A549 (cell line): ENCODE data around the gene TRAPPC11. TPM values are rescaled to one million over a fixed set of nuclear protein-coding genes. Genes with fewer than 3 reads are reported as not detected.

ENCODE experiments used
- ATAC-seq, 2 experiments: fragments of 200-7000 bp in 1 of 2; fragments of >200 bp in 1 of 2; cut with Nextera tagmentation in 1 of 2; cut with Tn5 transposase in 1 of 2; 3 replicates each; pipeline versions ENCODE4 v1.8.0 to v1.9.1; 2018 to 2020; ENCODE audit warnings: mild to moderate bottlenecking in 1 of 2, moderate library complexity in 1 of 2
- CTCF ChIA-PET: fragments of 300-600 bp; sonication (Branson Sonifier 250); formaldehyde crosslinking; extraction: SDS; loops from one replicate; lab custom pipeline; 2021; ENCODE audit warnings: antibody characterized with exemption, inconsistent platforms; lab: Yijun Ruan, JAX
- POLR2A ChIA-PET: fragments of 350-600 bp; formaldehyde crosslinking; extraction: SDS; loops from one replicate; lab custom pipeline; 2021; ENCODE audit warnings: antibody characterized with exemption, inconsistent platforms; lab: Yijun Ruan, JAX
- DNase-seq, 2 experiments: peaks; one replicate each; pipeline versions ENCODE4 v3.0.0 to v3.0.0-alpha.2; 2011 to 2016; ENCODE audit warnings: low read depth in 1 of 2, low spot score in 1 of 2
- FAIRE-seq: peaks from 2 replicates; lab custom pipeline; 2011; peaks lifted over from hg19 to GRCh38; lab: Jason Lieb, UNC
- H3K27ac ChIP-seq, 2 experiments: fragments of >200 bp; sonication (Bioruptor Twin); formaldehyde crosslinking; 3 replicates each; pipeline ENCODE4 v1.5.1; 2016 to 2017
- H3K4me1 ChIP-seq: fragments of >200 bp; sonication (Bioruptor Twin); formaldehyde crosslinking; 3 replicates; pipeline ENCODE4 v1.6.1; 2016
- H3K4me2 ChIP-seq: fragments of >200 bp; sonication (Bioruptor Twin); formaldehyde crosslinking; 3 replicates; pipeline ENCODE4 v1.6.1; 2016
- H3K4me3 ChIP-seq: fragments of >200 bp; sonication (Bioruptor Twin); formaldehyde crosslinking; 3 replicates; pipeline ENCODE4 v1.5.1; 2016
- H3K9me3 ChIP-seq: fragments of >200 bp; sonication (Bioruptor Twin); formaldehyde crosslinking; 3 replicates; pipeline ENCODE4 v1.6.1; 2016
- CHD2 ChIP-seq: fragments of 150-350 bp; IDR thresholded peaks from 2 replicates; pipeline ENCODE4 v1.6.1; 2014; ENCODE audit warnings: low read length; ENCODE audit not compliant: partially characterized antibody
- EHF ChIP-seq: fragments of 250-450 bp; sonication (Bioruptor Pico); IDR thresholded peaks from 2 replicates; pipeline ENCODE4 v1.5.0; 2020; ENCODE audit warnings: mild to moderate bottlenecking
- FOSB ChIP-seq: fragments of 250-450 bp; sonication (Bioruptor Pico); IDR thresholded peaks from 2 replicates; pipeline ENCODE4 v1.5.0; 2020; ENCODE audit warnings: mild to moderate bottlenecking, moderate library complexity
- FOSL2 ChIP-seq, 2 experiments: fragments of 450-650 bp in 1 of 2; fragments of >200 bp in 1 of 2; sonication (Bioruptor Twin) in 1 of 2; formaldehyde crosslinking; IDR thresholded peaks; 2 replicates each; pipeline versions ENCODE4 v1.5.0 to v1.6.1; 2016 to 2020; ENCODE audit warnings: mild to moderate bottlenecking in 1 of 2, moderate library complexity in 1 of 2
- GATA3 ChIP-seq: IDR thresholded peaks from 2 replicates; pipeline ENCODE4 v1.6.1; 2012; ENCODE audit warnings: borderline replicate concordance
- HOXA7 ChIP-seq: fragments of 250-450 bp; sonication (Bioruptor Pico); IDR thresholded peaks from 2 replicates; pipeline ENCODE4 v1.5.0; 2020; ENCODE audit warnings: mild to moderate bottlenecking, moderate library complexity
- HOXB5 ChIP-seq: fragments of 250-450 bp; sonication (Bioruptor Pico); IDR thresholded peaks from 2 replicates; pipeline ENCODE4 v1.5.0; 2020; ENCODE audit warnings: mild to moderate bottlenecking, moderate library complexity
- JUN ChIP-seq, 2 experiments: fragments of >200 bp; sonication (Bioruptor Twin); formaldehyde crosslinking; IDR thresholded peaks; 2 replicates in 1 of 2; 3 replicates in 1 of 2; pipeline ENCODE4 v1.6.1; 2016 to 2017
- JUNB ChIP-seq: fragments of >200 bp; sonication (Bioruptor Twin); formaldehyde crosslinking; IDR thresholded peaks from 2 replicates; pipeline ENCODE4 v1.6.1; 2016
- MAFK ChIP-seq: fragments of 450-650 bp; IDR thresholded peaks from 2 replicates; pipeline ENCODE4 v1.6.1; 2014; ENCODE audit not compliant: partially characterized antibody
- MAZ ChIP-seq: fragments of 150-350 bp; IDR thresholded peaks from 2 replicates; pipeline ENCODE4 v1.6.1; 2014; ENCODE audit warnings: antibody characterized with exemption, low read depth, low read length, borderline replicate concordance
- NPAS2 ChIP-seq: fragments of 250-450 bp; sonication (Bioruptor Pico); IDR thresholded peaks from 2 replicates; pipeline ENCODE4 v1.8.0; 2022; ENCODE audit warnings: mild to moderate bottlenecking, moderate library complexity, borderline replicate concordance
- POLR2A ChIP-seq: IDR thresholded peaks from 2 replicates; pipeline ENCODE4 v1.6.1; 2012; ENCODE audit warnings: mild to moderate bottlenecking, low read length
- POLR2AphosphoS2 ChIP-seq: conservative IDR thresholded peaks from 2 replicates; pipeline ENCODE4 v1.6.1; 2012; ENCODE audit warnings: low read length, improper control_type of control experiment, inconsistent platforms
- RARB ChIP-seq: fragments of 250-450 bp; sonication (Bioruptor Pico); IDR thresholded peaks from 2 replicates; pipeline ENCODE4 v1.8.0; 2021; ENCODE audit warnings: mild to moderate bottlenecking, moderate library complexity
- TFCP2L1 ChIP-seq: fragments of 250-450 bp; sonication (Bioruptor Pico); IDR thresholded peaks from 2 replicates; pipeline ENCODE4 v1.5.0; 2021; ENCODE audit warnings: mild to moderate bottlenecking
- TP53 ChIP-seq: fragments of 250-450 bp; sonication (Bioruptor Pico); IDR thresholded peaks from 2 replicates; pipeline ENCODE4 v1.5.0; 2021; ENCODE audit warnings: mild to moderate bottlenecking, moderate library complexity
- ZC3H11A ChIP-seq: fragments of 450-650 bp; IDR thresholded peaks from 2 replicates; pipeline ENCODE4 v1.6.1; 2014; ENCODE audit warnings: antibody characterized with exemption, mild to moderate bottlenecking
- ZNF302 ChIP-seq: fragments of 250-450 bp; sonication (Bioruptor Pico); IDR thresholded peaks from 2 replicates; pipeline ENCODE4 v1.9.0; 2021; ENCODE audit warnings: inconsistent platforms, mild to moderate bottlenecking, moderate library complexity
- WGBS: methylation state at CpG from one replicate; pipeline ENCODE4 v1.1.6; 2017; ENCODE audit errors: missing lambda C conversion rate; 5-methylcytosine and 5-hydroxymethylcytosine counted together
- polyA plus RNA-seq, 4 experiments: library from polyadenylated mRNA; depleted of rRNA in 3 of 4; stranded (reverse); fragments of >200 nt; fragmentation: RNase III in 1 of 4; extraction: RNeasy Plus Mini Kit Qiagen cat#74134 plus additional on column Dnase treatment in 1 of 4; gene quantifications; 2 replicates in 3 of 4; 3 replicates in 1 of 4; pipeline ENCODE4 v1.2.3, GENCODE V29; 2011 to 2017
- TF ChIP-seq, protein P1 (sequence below): fragments of >200 bp; sonication (Bioruptor Twin); formaldehyde crosslinking; IDR thresholded peaks from 3 replicates; pipeline ENCODE4 v1.5.1; 2016
- TF ChIP-seq, protein P2 (sequence below): fragments of >200 bp; sonication (Bioruptor Twin); formaldehyde crosslinking; IDR thresholded peaks from 2 replicates; pipeline ENCODE4 v1.6.1; 2016
- TF ChIP-seq, protein P3 (sequence below): fragments of 150-350 bp; IDR thresholded peaks from 2 replicates; pipeline ENCODE4 v1.6.1; 2014; ENCODE audit warnings: low read depth, mild to moderate bottlenecking, low read length

Gene TRAPPC11
- polyA plus RNA-seq, 2 of the 4 experiments (the other 2 are of a cell fraction), result 10.8 to 39.8 TPM

DNA sequence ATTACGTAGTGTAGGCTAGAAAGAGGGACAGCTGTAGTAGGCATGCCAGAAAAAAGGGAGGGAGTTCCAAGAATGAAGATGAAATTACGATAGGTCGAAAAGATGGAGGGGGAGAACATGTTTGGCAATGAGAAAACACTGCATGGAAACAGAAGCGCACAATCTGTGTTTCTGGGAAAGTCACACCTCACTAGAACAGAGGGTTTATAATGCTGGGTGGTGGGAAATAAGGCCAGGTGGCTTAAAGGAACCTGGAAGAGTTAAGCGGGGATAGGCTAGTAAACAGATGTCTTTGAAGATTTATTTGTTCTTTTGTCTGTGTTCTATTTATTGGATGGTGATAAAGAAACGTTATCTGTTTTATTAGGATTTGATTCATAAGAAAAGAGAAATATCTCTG lies 29.1 kb downstream of the TRAPPC11 start:
- no peaks in the 10 kb centered on the region for H3K4me1 ChIP-seq
- FAIRE-seq (no peak), ATAC-seq (no peak), DNase-seq (no peak)
- H3K27ac ChIP-seq, result no peak overlapping the region
- TF ChIP-seq HOXB5 (CRISPR knock-in tag) (no peak), TFCP2L1 (CRISPR knock-in tag) (no peak), FOSB (CRISPR knock-in tag) (no peak), CHD2 (no peak), HOXA7 (CRISPR knock-in tag) (no peak), MAZ (no peak)
- no peaks in the 10 kb centered on the region for H3K9me3 ChIP-seq
- 72% methylated on average over 6 of the region's 6 CpGs for WGBS
- no peak overlapping the region for H3K4me2 ChIP-seq
- CTCF ChIA-PET, result no interaction called here
- POLR2A ChIA-PET, result no interaction called here
- H3K4me3 ChIP-seq, result no peak overlapping the region

DNA sequence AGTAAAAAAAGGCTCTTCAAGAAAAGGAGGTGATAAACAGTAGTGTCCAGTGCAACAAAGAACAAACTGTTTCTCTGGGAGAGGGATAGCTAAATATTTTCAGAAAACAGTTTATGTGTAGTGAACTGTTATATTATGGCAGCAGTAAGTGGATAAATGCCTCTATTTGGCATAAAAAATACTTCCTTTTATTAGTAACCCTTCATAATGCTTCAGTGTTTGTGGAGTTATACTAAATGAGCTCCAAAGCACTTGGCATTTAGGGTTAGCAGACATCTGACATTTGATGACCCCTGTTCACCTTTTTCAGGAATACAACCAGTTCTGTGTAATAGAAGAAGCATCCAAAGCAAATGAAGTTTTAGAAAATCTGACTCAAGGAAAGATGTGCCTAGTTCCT lies 31.9 kb downstream of the TRAPPC11 start:
- no peaks in the 10 kb centered on the region for H3K9me3 ChIP-seq
- H3K4me1 ChIP-seq, result no peaks in the 10 kb centered on the region
- no peak overlapping the region for H3K4me2 ChIP-seq
- DNase-seq (no peak), ATAC-seq (no peak), FAIRE-seq (no peak)
- H3K4me3 ChIP-seq, result no peak overlapping the region
- ChIA-PET POLR2A (no interaction called here), CTCF (no interaction called here)
- H3K27ac ChIP-seq, result no peak overlapping the region
- TF ChIP-seq TP53 (CRISPR knock-in tag) (no peak), EHF (CRISPR knock-in tag) (no peak), NPAS2 (CRISPR knock-in tag) (no peak), MAFK (no peak), POLR2AphosphoS2 (no peak), ZNF302 (CRISPR knock-in tag) (no peak), TFCP2L1 (CRISPR knock-in tag) (no peak), FOSL2 (IDR thresholded peaks at IDR 0.05) (no peak), FOSL2 (CRISPR knock-in tag; IDR thresholded peaks at IDR 0.05) (no peak), JUNB (no peak), RARB (CRISPR knock-in tag) (no peak), GATA3 (no peak), JUN (IDR thresholded peaks at IDR 0.05) (no peak), POLR2A (no peak), MAZ (no peak)
- TF ChIP-seq, protein P1, sequence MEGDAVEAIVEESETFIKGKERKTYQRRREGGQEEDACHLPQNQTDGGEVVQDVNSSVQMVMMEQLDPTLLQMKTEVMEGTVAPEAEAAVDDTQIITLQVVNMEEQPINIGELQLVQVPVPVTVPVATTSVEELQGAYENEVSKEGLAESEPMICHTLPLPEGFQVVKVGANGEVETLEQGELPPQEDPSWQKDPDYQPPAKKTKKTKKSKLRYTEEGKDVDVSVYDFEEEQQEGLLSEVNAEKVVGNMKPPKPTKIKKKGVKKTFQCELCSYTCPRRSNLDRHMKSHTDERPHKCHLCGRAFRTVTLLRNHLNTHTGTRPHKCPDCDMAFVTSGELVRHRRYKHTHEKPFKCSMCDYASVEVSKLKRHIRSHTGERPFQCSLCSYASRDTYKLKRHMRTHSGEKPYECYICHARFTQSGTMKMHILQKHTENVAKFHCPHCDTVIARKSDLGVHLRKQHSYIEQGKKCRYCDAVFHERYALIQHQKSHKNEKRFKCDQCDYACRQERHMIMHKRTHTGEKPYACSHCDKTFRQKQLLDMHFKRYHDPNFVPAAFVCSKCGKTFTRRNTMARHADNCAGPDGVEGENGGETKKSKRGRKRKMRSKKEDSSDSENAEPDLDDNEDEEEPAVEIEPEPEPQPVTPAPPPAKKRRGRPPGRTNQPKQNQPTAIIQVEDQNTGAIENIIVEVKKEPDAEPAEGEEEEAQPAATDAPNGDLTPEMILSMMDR, result no peak
- TF ChIP-seq, protein P2, sequence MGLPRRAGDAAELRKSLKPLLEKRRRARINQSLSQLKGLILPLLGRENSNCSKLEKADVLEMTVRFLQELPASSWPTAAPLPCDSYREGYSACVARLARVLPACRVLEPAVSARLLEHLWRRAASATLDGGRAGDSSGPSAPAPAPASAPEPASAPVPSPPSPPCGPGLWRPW, result no peak

DNA sequence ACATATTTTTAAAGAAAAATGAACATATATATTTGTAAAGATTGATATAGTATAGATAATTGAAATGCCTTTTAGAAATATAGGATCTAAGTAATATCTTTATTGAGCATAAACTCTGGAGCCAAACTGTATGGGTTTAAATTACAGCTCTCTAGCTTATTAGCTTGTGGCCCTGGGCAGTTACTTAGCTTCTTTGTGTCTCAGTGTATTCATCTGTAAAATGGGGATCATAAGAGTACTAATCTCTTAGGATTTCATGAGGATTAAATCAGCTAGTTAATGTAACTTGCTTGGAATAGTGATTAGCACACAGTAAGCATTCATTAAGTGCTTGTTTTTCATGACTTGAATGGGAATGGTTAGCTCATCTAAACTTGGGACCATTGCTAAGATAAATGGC lies 32.8 kb downstream of the TRAPPC11 start:
- FAIRE-seq (no peak), DNase-seq (no peak), ATAC-seq (no peak)
- no peak overlapping the region for H3K4me2 ChIP-seq
- POLR2A ChIA-PET, result no interaction called here
- no peaks in the 10 kb centered on the region for H3K4me1 ChIP-seq
- TF ChIP-seq, protein P3, sequence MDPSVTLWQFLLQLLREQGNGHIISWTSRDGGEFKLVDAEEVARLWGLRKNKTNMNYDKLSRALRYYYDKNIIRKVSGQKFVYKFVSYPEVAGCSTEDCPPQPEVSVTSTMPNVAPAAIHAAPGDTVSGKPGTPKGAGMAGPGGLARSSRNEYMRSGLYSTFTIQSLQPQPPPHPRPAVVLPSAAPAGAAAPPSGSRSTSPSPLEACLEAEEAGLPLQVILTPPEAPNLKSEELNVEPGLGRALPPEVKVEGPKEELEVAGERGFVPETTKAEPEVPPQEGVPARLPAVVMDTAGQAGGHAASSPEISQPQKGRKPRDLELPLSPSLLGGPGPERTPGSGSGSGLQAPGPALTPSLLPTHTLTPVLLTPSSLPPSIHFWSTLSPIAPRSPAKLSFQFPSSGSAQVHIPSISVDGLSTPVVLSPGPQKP, result no peak
- no peak for TF ChIP-seq NPAS2 (CRISPR knock-in tag)
- no peak for TF ChIP-seq ZC3H11A
- no peaks in the 10 kb centered on the region for H3K9me3 ChIP-seq
- H3K27ac ChIP-seq, result no peak overlapping the region
- no peak overlapping the region for H3K4me3 ChIP-seq
- CTCF ChIA-PET, result no interaction called here
